ENCODE data around the gene ANKRD13D.

The ANKRD13D gene

GRCh38 chr11:67251841-67252240 lies 37.3 kb upstream of the ANKRD13D start:
- Histone ChIP-seq H4K20me1 (ENCODE audit: insufficient read depth, low read length) (no peaks in the 10 kb centered on the region), H3K9ac (ENCODE audit: low read length) (no peak overlapping the region), H3K27me3 (ENCODE audit: insufficient read depth, low read length) (no peaks in the 10 kb centered on the region), H3K79me2 (ENCODE audit: insufficient read depth, low read length) (no peaks in the 10 kb centered on the region), H3K4me3 (ENCODE audit: low read depth, low read length, poor library complexity, severe bottlenecking) (no peak overlapping the region), H3K36me3 (ENCODE audit: insufficient read depth, low read length) (peaks cover 99% of the 10 kb centered on the region), H3K9me3 (ENCODE audit: low read length) (no peaks in the 10 kb centered on the region), H3K27ac (ENCODE audit: low read depth, low read length, poor library complexity, severe bottlenecking) (no peak overlapping the region), H3K4me1 (ENCODE audit: insufficient read depth, low read length, severe bottlenecking) (no peaks in the 10 kb centered on the region), H3F3A (ENCODE audit: insufficient read depth, low read length) (no peaks in the 10 kb centered on the region), H2AFZ (ENCODE audit: low read length) (no peak overlapping the region), H3K4me2 (ENCODE audit: low read length) (no peak overlapping the region), H3K9me2 (ENCODE audit: low read depth, low read length) (no peaks in the 10 kb centered on the region)
- TF ChIP-seq CTCF (IDR thresholded peaks at IDR 0.05; ENCODE audit: low read length) (no peak), EZH2 (IDR thresholded peaks at IDR 0.05; ENCODE audit: borderline replicate concordance, low read length) (no peak)

GRCh38 chr11:67252831-67253239 lies 36.3 kb upstream of the ANKRD13D start:
- H2AFZ ChIP-seq (ENCODE audit: low read length), result no peak overlapping the region
- no peaks in the 10 kb centered on the region for H3K9me3 ChIP-seq (ENCODE audit: low read length)
- TF ChIP-seq EZH2 (IDR thresholded peaks at IDR 0.05; ENCODE audit: borderline replicate concordance, low read length) (no peak), CTCF (IDR thresholded peaks at IDR 0.05; ENCODE audit: low read length) (peak; percentile 49)
- H3K79me2 ChIP-seq (ENCODE audit: insufficient read depth, low read length), result no peaks in the 10 kb centered on the region
- no peaks in the 10 kb centered on the region for H3K4me1 ChIP-seq (ENCODE audit: insufficient read depth, low read length, severe bottlenecking)
- H3F3A ChIP-seq (ENCODE audit: insufficient read depth, low read length), result no peaks in the 10 kb centered on the region
- no peak overlapping the region for H3K27ac ChIP-seq (ENCODE audit: low read depth, low read length, poor library complexity, severe bottlenecking)
- H3K9ac ChIP-seq (ENCODE audit: low read length), result no peak overlapping the region
- H4K20me1 ChIP-seq (ENCODE audit: insufficient read depth, low read length), result no peaks in the 10 kb centered on the region
- no peaks in the 10 kb centered on the region for H3K9me2 ChIP-seq (ENCODE audit: low read depth, low read length)
- H3K4me2 ChIP-seq (ENCODE audit: low read length), result no peak overlapping the region
- H3K36me3 ChIP-seq (ENCODE audit: insufficient read depth, low read length), result peaks cover 94% of the 10 kb centered on the region
- no peak overlapping the region for H3K4me3 ChIP-seq (ENCODE audit: low read depth, low read length, poor library complexity, severe bottlenecking)
- no peaks in the 10 kb centered on the region for H3K27me3 ChIP-seq (ENCODE audit: insufficient read depth, low read length)

- Histone ChIP-seq H3K4me1 (ENCODE audit: insufficient read depth, low read length, severe bottlenecking) (no peaks in the 10 kb centered on the region), H3K9me2 (ENCODE audit: low read depth, low read length) (no peaks in the 10 kb centered on the region), H3K4me3 (ENCODE audit: low read depth, low read length, poor library complexity, severe bottlenecking) (no peak overlapping the region), H3F3A (ENCODE audit: insufficient read depth, low read length) (no peaks in the 10 kb centered on the region), H3K27me3 (ENCODE audit: insufficient read depth, low read length) (no peaks in the 10 kb centered on the region), H3K79me2 (ENCODE audit: insufficient read depth, low read length) (no peaks in the 10 kb centered on the region), H3K4me2 (ENCODE audit: low read length) (no peak overlapping the region), H4K20me1 (ENCODE audit: insufficient read depth, low read length) (no peaks in the 10 kb centered on the region), H3K9ac (ENCODE audit: low read length) (no peak overlapping the region), H3K27ac (ENCODE audit: low read depth, low read length, poor library complexity, severe bottlenecking) (no peak overlapping the region), H2AFZ (ENCODE audit: low read length) (no peak overlapping the region), H3K9me3 (ENCODE audit: low read length) (no peaks in the 10 kb centered on the region), H3K36me3 (ENCODE audit: insufficient read depth, low read length) (peaks cover 82% of the 10 kb centered on the region)
- no peak for TF ChIP-seq CTCF (IDR thresholded peaks at IDR 0.05; ENCODE audit: low read length)
- no peak for TF ChIP-seq EZH2 (IDR thresholded peaks at IDR 0.05; ENCODE audit: borderline replicate concordance, low read length)
Measured at GRCh38 chr11:67253872-67254624, 35.1 kb upstream of the ANKRD13D start.
